CD4-positive, CD25-positive, alpha-beta regulatory T cell (primary cell): ENCODE results near the gene NCOA3. TPM values are rescaled to one million over a fixed set of nuclear protein-coding genes. Genes with fewer than 3 reads are reported as not detected.

Experiments used
- ATAC-seq, 2 donors: fragments of 150-1000 bp; cut with Tn5 transposase; one replicate each; pipeline ENCODE4 v1.10.0; 2021; ENCODE audit warnings: low read depth in 2 of 2, moderate number of reproducible peaks in 2 of 2, moderate library complexity in 1 of 2
- DNase-seq, 3 donors: peaks; one replicate each; pipeline versions ENCODE4 v3.0.0 to v3.0.0-alpha.2; 2012 to 2022; ENCODE audit warnings: mixed read lengths in 1 of 3
- H3K27ac ChIP-seq: one replicate; pipeline ENCODE4 v1.7.0; 2013; ENCODE audit warnings: mild to moderate bottlenecking, low read length; ENCODE audit not compliant: insufficient read depth, poor library complexity, severe bottlenecking
- H3K27me3 ChIP-seq: one replicate; pipeline ENCODE4 v1.7.0; 2013; ENCODE audit warnings: low read length; ENCODE audit not compliant: control insufficient read depth, insufficient read depth
- H3K36me3 ChIP-seq: one replicate; pipeline ENCODE4 v1.7.0; 2013; ENCODE audit warnings: mild to moderate bottlenecking, low read length, moderate library complexity; ENCODE audit not compliant: control insufficient read depth, insufficient read depth
- H3K4me1 ChIP-seq: 2 replicates; pipeline ENCODE4 v1.7.0; 2013; ENCODE audit warnings: mild to moderate bottlenecking, low read length; ENCODE audit not compliant: insufficient read depth, control insufficient read depth, poor library complexity, severe bottlenecking
- H3K4me3 ChIP-seq: one replicate; pipeline ENCODE4 v1.7.0; 2013; ENCODE audit warnings: low read depth, mild to moderate bottlenecking, low read length, moderate library complexity
- H3K9me3 ChIP-seq, 2 experiments: 1 replicate in 1 of 2; 2 replicates in 1 of 2; pipeline ENCODE4 v1.7.0; 2013; ENCODE audit warnings: low read length in 2 of 2, mild to moderate bottlenecking in 1 of 2, moderate library complexity in 1 of 2; ENCODE audit not compliant: control insufficient read depth in 2 of 2
- H3K27ac Mint-ChIP-seq, 3 donors: one replicate each; pipeline ENCODE4 v1.8.0; 2020 to 2022; ENCODE audit warnings: mild to moderate bottlenecking in 3 of 3, mixed read lengths in 3 of 3, moderate library complexity in 2 of 3
- H3K27me3 Mint-ChIP-seq: one replicate; pipeline ENCODE4 v1.8.0; 2022; ENCODE audit warnings: mild to moderate bottlenecking, mixed read lengths
- H3K36me3 Mint-ChIP-seq: one replicate; pipeline ENCODE4 v1.8.0; 2020; ENCODE audit warnings: mixed read lengths
- H3K4me1 Mint-ChIP-seq, 4 donors: one replicate each; pipeline ENCODE4 v1.8.0; 2020 to 2022; ENCODE audit warnings: mixed read lengths in 4 of 4, mild to moderate bottlenecking in 1 of 4
- H3K4me3 Mint-ChIP-seq, 4 donors: one replicate each; pipeline ENCODE4 v1.8.0; 2020 to 2022; ENCODE audit warnings: mild to moderate bottlenecking in 4 of 4, mixed read lengths in 4 of 4, moderate library complexity in 3 of 4
- H3K9me3 Mint-ChIP-seq, 7 donors: one replicate each; pipeline ENCODE4 v1.8.0; 2020 to 2022; ENCODE audit warnings: mixed read lengths in 7 of 7, mild to moderate bottlenecking in 3 of 7, moderate library complexity in 2 of 7
- polyA plus RNA-seq, 4 donors: library from polyadenylated mRNA; unstranded; fragments of 300-500 nt; fragmentation: Illumina TruSeq; gene quantifications; one replicate each; pipeline ENCODE4 v1.2.3, GENCODE V29; 2021
- total RNA-seq: library from RNA; stranded (reverse); gene quantifications from one replicate; pipeline ENCODE4 v1.2.3, GENCODE V29; 2022

The NCOA3 gene
- total and polyA plus RNA-seq, 5 donors from 2014 or later, result 21.4 to 86.6 (median 26.0) TPM

DNA sequence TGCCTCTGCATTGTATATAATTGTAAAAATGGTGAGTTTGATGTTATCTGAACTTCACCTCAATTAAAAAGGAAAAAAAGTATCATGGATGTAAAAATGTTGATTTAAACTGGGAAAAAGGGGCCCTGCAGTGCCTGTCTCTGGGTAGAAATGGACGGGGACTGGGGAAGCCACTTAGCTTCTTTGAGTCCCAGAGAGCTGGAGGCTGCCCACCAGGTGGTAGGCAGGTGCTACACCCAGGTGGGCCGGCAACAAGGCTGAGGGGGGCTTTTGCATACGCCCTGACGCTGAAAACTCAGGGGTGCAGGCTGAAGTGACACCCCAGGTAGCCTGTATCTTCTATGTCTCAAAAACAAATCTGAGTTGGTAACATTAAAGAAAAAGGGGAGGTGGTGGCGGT is 165.4 kb downstream of the NCOA3 start:
- H3K27ac ChIP-seq, result no peak overlapping the region
- no peaks in the 10 kb centered on the region for H3K9me3 ChIP-seq
- Mint-ChIP-seq H3K9me3 (no peaks in the 10 kb centered on the region), H3K4me3 (no peak overlapping the region), H3K4me1 (peaks cover 0 to 8% (median 5%) of the 10 kb centered on the region in 4 donors), H3K36me3 (peaks cover 3% of the 10 kb centered on the region), H3K27me3 (no peaks in the 10 kb centered on the region), H3K27ac (no peak overlapping the region)
- ATAC-seq (no peak), DNase-seq (no peak)
- no peak overlapping the region for H3K4me3 ChIP-seq
- H3K4me1 ChIP-seq, result no peaks in the 10 kb centered on the region
- peaks cover 2% of the 10 kb centered on the region for H3K36me3 ChIP-seq
- no peaks in the 10 kb centered on the region for H3K27me3 ChIP-seq

DNA sequence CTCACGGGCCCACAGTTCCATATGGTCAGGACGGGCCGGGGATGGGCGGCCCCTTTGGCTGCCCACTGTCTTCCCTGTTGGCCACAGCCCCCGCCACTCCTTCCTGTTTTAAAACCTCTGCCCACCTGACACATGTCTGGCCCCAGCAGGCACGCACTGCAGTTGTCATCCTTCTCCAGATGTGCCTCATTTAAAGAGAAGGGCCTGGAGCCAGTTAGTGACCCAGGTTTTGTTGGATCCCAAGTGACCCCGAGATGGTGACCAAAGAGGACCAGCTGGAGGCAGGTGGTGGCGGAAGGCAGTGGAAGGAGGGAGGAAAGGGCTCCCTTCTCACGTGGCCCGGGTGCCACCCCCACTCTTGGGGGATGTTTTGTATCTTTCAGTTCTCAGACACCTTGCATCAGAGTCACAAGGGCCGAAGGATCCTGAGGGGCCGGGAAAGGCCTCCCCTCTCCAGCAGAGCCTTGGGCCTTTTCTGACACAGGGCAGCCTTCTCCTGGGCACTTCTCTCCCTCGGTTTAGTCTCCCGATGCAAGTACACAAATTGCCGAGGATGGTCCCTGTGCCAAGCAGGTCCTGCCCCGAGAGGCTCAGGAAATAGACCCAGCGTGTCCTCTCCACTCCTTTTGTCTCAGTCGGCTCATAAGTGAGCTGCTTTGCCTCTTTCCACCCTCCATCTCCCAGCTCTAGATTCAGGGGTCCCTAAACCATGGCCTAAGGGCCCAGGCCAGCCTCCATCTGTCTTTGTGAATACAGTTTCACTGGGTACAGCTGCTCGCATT is 166.0 kb downstream of the NCOA3 start:
- no peaks in the 10 kb centered on the region for H3K36me3 ChIP-seq
- Mint-ChIP-seq H3K9me3 (no peaks in the 10 kb centered on the region), H3K36me3 (peaks cover 3% of the 10 kb centered on the region), H3K27me3 (no peaks in the 10 kb centered on the region), H3K4me3 (peak overlapping the region in 1 of 4 donors; percentile 18), H3K27ac (peak overlapping the region in 1 of 3 donors; percentile 52), H3K4me1 (peaks cover 0 to 6% (median 5%) of the 10 kb centered on the region in 4 donors)
- H3K9me3 ChIP-seq, result no peaks in the 10 kb centered on the region
- DNase-seq (no peak), ATAC-seq (no peak)
- H3K27ac ChIP-seq, result no peak overlapping the region
- no peaks in the 10 kb centered on the region for H3K4me1 ChIP-seq
- H3K27me3 ChIP-seq, result no peaks in the 10 kb centered on the region
- H3K4me3 ChIP-seq, result no peak overlapping the region

- Histone ChIP-seq H3K4me3 (no peak overlapping the region), H3K27me3 (no peaks in the 10 kb centered on the region), H3K36me3 (no peaks in the 10 kb centered on the region), H3K9me3 (no peaks in the 10 kb centered on the region), H3K4me1 (no peaks in the 10 kb centered on the region), H3K27ac (no peak overlapping the region)
- H3K4me1 Mint-ChIP-seq, result peaks cover 0 to 5% (median 3%) of the 10 kb centered on the region in 4 donors
- no peaks in the 10 kb centered on the region for H3K9me3 Mint-ChIP-seq
- ATAC-seq, result no peak
- DNase-seq, result no peak
- H3K27ac Mint-ChIP-seq, result peak overlapping the region in 2 of 3 donors; percentile 48 to 52
- H3K27me3 Mint-ChIP-seq, result no peaks in the 10 kb centered on the region
- H3K36me3 Mint-ChIP-seq, result peaks cover 3% of the 10 kb centered on the region
- H3K4me3 Mint-ChIP-seq, result peak overlapping the region in 2 of 4 donors; percentile 9 to 18
Observed at GRCh38 chr20:47668313-47669151, 166.8 kb downstream of the NCOA3 start.

DNA sequence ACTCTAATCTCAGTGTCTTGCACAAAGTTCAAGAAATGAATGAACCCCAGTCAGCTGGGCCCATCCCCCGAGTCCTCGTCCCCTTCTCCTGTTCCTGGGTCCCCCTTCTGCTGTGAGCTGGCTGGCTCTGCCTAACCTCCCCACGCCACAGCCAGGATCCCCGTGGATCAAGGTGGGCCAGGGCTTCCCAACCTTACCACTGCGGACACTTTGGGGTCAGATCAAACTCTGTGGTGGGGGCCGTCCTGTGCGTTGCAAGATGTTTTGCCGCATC is 167.4 kb downstream of the NCOA3 start:
- Histone ChIP-seq H3K4me1 (no peaks in the 10 kb centered on the region), H3K9me3 (no peaks in the 10 kb centered on the region), H3K4me3 (no peak overlapping the region), H3K27ac (no peak overlapping the region), H3K36me3 (no peaks in the 10 kb centered on the region), H3K27me3 (no peaks in the 10 kb centered on the region)
- Mint-ChIP-seq H3K9me3 (no peaks in the 10 kb centered on the region), H3K27me3 (no peaks in the 10 kb centered on the region), H3K4me1 (peaks cover 0 to 2% (median 0%) of the 10 kb centered on the region in 4 donors), H3K36me3 (peaks cover 3% of the 10 kb centered on the region), H3K4me3 (peak overlapping the region in 1 of 4 donors; percentile 9), H3K27ac (peak overlapping the region in 1 of 3 donors; percentile 28)
- DNase-seq (no peak), ATAC-seq (no peak)

DNA sequence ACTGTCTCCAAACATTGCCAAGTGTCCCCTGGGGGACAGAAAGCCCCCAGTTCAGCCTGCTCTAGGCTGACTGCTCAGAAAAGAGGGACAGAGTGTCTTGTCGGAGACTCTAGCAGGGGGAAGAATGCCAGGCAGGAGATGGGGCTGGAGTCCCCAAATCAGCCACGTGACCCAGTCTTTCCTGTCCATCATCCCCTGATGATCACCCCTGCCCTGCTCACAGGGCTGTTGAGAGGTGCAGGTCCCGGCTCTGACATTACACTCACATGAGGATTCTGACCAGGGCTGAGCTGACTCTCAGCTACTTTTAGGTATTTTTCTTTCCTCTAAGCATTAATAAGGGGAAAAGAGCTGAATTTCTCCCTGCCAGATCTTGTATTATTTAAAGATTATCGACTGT is 167.8 kb downstream of the NCOA3 start:
- no peaks in the 10 kb centered on the region for H3K4me1 ChIP-seq
- ATAC-seq (no peak), DNase-seq (no peak)
- no peak overlapping the region for H3K4me3 Mint-ChIP-seq
- H3K27ac Mint-ChIP-seq, result no peak overlapping the region
- no peaks in the 10 kb centered on the region for H3K9me3 Mint-ChIP-seq
- H3K4me3 ChIP-seq, result no peak overlapping the region
- H3K27me3 ChIP-seq, result no peaks in the 10 kb centered on the region
- no peaks in the 10 kb centered on the region for H3K9me3 ChIP-seq
- H3K36me3 Mint-ChIP-seq, result peaks cover 3% of the 10 kb centered on the region
- no peak overlapping the region for H3K27ac ChIP-seq
- H3K36me3 ChIP-seq, result no peaks in the 10 kb centered on the region
- no peaks in the 10 kb centered on the region for H3K27me3 Mint-ChIP-seq
- peaks cover 0 to 2% (median 0%) of the 10 kb centered on the region in 4 donors for H3K4me1 Mint-ChIP-seq

GRCh38 chr20:47669927-47670890 is 168.5 kb downstream of the NCOA3 start:
- ATAC-seq (no peak), DNase-seq (no peak)
- Histone ChIP-seq H3K27me3 (no peaks in the 10 kb centered on the region), H3K4me3 (no peak overlapping the region), H3K36me3 (no peaks in the 10 kb centered on the region), H3K9me3 (no peaks in the 10 kb centered on the region), H3K4me1 (no peaks in the 10 kb centered on the region), H3K27ac (no peak overlapping the region)
- Mint-ChIP-seq H3K27ac (peak overlapping the region in 1 of 3 donors; percentile 52), H3K4me1 (peaks cover 0 to 2% (median 0%) of the 10 kb centered on the region in 4 donors), H3K27me3 (no peaks in the 10 kb centered on the region), H3K4me3 (no peak overlapping the region), H3K9me3 (no peaks in the 10 kb centered on the region), H3K36me3 (peaks cover 3% of the 10 kb centered on the region)

GRCh38 chr20:47670913-47671312 is 169.2 kb downstream of the NCOA3 start:
- no peaks in the 10 kb centered on the region for H3K27me3 ChIP-seq
- Mint-ChIP-seq H3K4me1 (peaks cover 0 to 2% (median 0%) of the 10 kb centered on the region in 4 donors), H3K9me3 (no peaks in the 10 kb centered on the region), H3K36me3 (peaks cover 3% of the 10 kb centered on the region), H3K27ac (peak overlapping the region in 1 of 3 donors; percentile 63), H3K4me3 (no peak overlapping the region), H3K27me3 (no peaks in the 10 kb centered on the region)
- ATAC-seq (no peak), DNase-seq (no peak)
- H3K36me3 ChIP-seq, result no peaks in the 10 kb centered on the region
- H3K4me3 ChIP-seq, result no peak overlapping the region
- H3K9me3 ChIP-seq, result no peaks in the 10 kb centered on the region
- no peaks in the 10 kb centered on the region for H3K4me1 ChIP-seq
- no peak overlapping the region for H3K27ac ChIP-seq
